H1 (cell line): ENCODE measurements around the gene NXN. TPM values are rescaled to one million over a fixed set of nuclear protein-coding genes. Genes with fewer than 3 reads are reported as not detected.

Source experiments
- CTCF ChIA-PET: fragments of 300-600 bp; sonication (Branson Sonifier 250); formaldehyde crosslinking; loops from one replicate; lab custom pipeline; 2021; ENCODE audit not compliant: partially characterized antibody; lab: Charles Lee
- POLR2A ChIA-PET: fragments of 300-600 bp; sonication (Branson Sonifier 250); formaldehyde crosslinking; loops from one replicate; lab custom pipeline; 2021; ENCODE audit warnings: inconsistent platforms; ENCODE audit not compliant: partially characterized antibody; lab: Charles Lee
- DNase-seq, 2 experiments: peaks; one replicate each; pipeline versions ENCODE4 v3.0.0 to v3.0.0-alpha.2; 2010 to 2022; ENCODE audit warnings: low spot score in 2 of 2, low read depth in 1 of 2, mixed read lengths in 1 of 2
- FAIRE-seq: peaks from 2 replicates; lab custom pipeline; 2011; peaks lifted over from hg19 to GRCh38; lab: Jason Lieb, UNC
- H2AFZ ChIP-seq: 2 replicates; pipeline ENCODE4 v1.8.1; 2012; ENCODE audit warnings: low read length, inconsistent platforms
- H2AK5ac ChIP-seq: 2 replicates; pipeline ENCODE4 v1.6.1; 2013; ENCODE audit warnings: low read depth, low read length
- H2BK120ac ChIP-seq: replicated peaks from 2 replicates; pipeline ENCODE3; 2013; ENCODE audit warnings: low read depth, low read length, inconsistent platforms
- H2BK12ac ChIP-seq: 2 replicates; pipeline ENCODE4 v1.6.1; 2013; ENCODE audit warnings: low read depth, low read length
- H2BK15ac ChIP-seq: 2 replicates; pipeline ENCODE4 v1.6.1; 2013; ENCODE audit warnings: low read length
- H2BK20ac ChIP-seq: 2 replicates; pipeline ENCODE4 v1.6.1; 2013; ENCODE audit warnings: low read length
- H2BK5ac ChIP-seq: 2 replicates; pipeline ENCODE4 v1.6.1; 2013; ENCODE audit warnings: low read depth, low read length
- H3K14ac ChIP-seq: 2 replicates; pipeline ENCODE4 v1.6.1; 2013; ENCODE audit warnings: inconsistent platforms; ENCODE audit not compliant: insufficient read length
- H3K18ac ChIP-seq: 2 replicates; pipeline ENCODE4 v1.6.1; 2013; ENCODE audit warnings: low read length; ENCODE audit errors: extremely low read depth
- H3K23ac ChIP-seq: 2 replicates; pipeline ENCODE4 v1.6.1; 2013; ENCODE audit warnings: inconsistent platforms; ENCODE audit not compliant: insufficient read length
- H3K23me2 ChIP-seq: 2 replicates; pipeline ENCODE4 v1.6.1; 2013; ENCODE audit warnings: low read depth, low read length
- H3K27ac ChIP-seq: 2 replicates; pipeline ENCODE4 v1.6.1; 2011; ENCODE audit warnings: low read depth, low read length, inconsistent platforms
- H3K27me3 ChIP-seq, 4 experiments: replicated peaks in 1 of 4; 1 replicate in 1 of 4; 2 replicates in 3 of 4; pipeline versions ENCODE4 v1.6.1 to v1.8.1; 2011 to 2013; ENCODE audit warnings: low read length in 3 of 4, mild to moderate bottlenecking in 3 of 4, inconsistent platforms in 2 of 4, mixed read lengths in 2 of 4, moderate library complexity in 1 of 4; ENCODE audit not compliant: control insufficient read depth in 3 of 4, insufficient read depth in 3 of 4; ENCODE audit errors: extremely low read depth in 1 of 4
- H3K36me3 ChIP-seq, 4 experiments: 2 replicates each; pipeline versions ENCODE4 v1.6.1 to v1.8.1; 2011 to 2013; ENCODE audit warnings: mild to moderate bottlenecking in 4 of 4, low read length in 3 of 4, moderate library complexity in 2 of 4, control low read depth in 1 of 4, inconsistent platforms in 1 of 4; ENCODE audit not compliant: insufficient read depth in 4 of 4, control insufficient read depth in 2 of 4
- H3K4ac ChIP-seq: replicated peaks from 2 replicates; pipeline ENCODE3; 2013; ENCODE audit warnings: low read length, low read depth, mixed read lengths, inconsistent platforms; ENCODE audit not compliant: insufficient read length
- H3K4me1 ChIP-seq, 4 experiments: replicated peaks in 1 of 4; 1 replicate in 1 of 4; 2 replicates in 3 of 4; pipeline versions ENCODE4 v1.6.1 to v1.8.1; 2011 to 2013; ENCODE audit warnings: low read length in 3 of 4, inconsistent platforms in 2 of 4, mixed read lengths in 1 of 4; ENCODE audit not compliant: insufficient read depth in 4 of 4, control insufficient read depth in 3 of 4
- H3K4me2 ChIP-seq, 2 experiments: 2 replicates each; pipeline versions ENCODE4 v1.6.1 to v1.8.1; 2011 to 2013; ENCODE audit warnings: low read depth in 2 of 2, low read length in 2 of 2, control low read depth in 1 of 2, inconsistent platforms in 1 of 2, mild to moderate bottlenecking in 1 of 2; ENCODE audit not compliant: insufficient read depth in 1 of 2
- H3K4me3 ChIP-seq, 4 experiments: fragments of 200-600, 300-600 bp in 1 of 4; sonication (generic), shearing (Covaris generic), sonication (Bioruptor Twin) in 1 of 4; 2 replicates each; pipeline versions ENCODE4 v1.5.1 to v1.8.1; 2011 to 2016; ENCODE audit warnings: low read length in 4 of 4, low read depth in 3 of 4, control low read depth in 2 of 4, inconsistent platforms in 2 of 4, mild to moderate bottlenecking in 2 of 4, mixed read lengths in 1 of 4, moderate library complexity in 1 of 4; ENCODE audit not compliant: insufficient read depth in 2 of 4; ENCODE audit errors: extremely low read depth in 1 of 4
- H3K56ac ChIP-seq: replicated peaks from 2 replicates; pipeline ENCODE3; 2013; ENCODE audit warnings: low read depth, mild to moderate bottlenecking, mixed read lengths, low read length, inconsistent platforms; ENCODE audit not compliant: insufficient read length
- H3K79me1 ChIP-seq: 2 replicates; pipeline ENCODE4 v1.6.1; 2013; ENCODE audit warnings: low read depth, low read length, control low read depth
- H3K79me2 ChIP-seq, 2 experiments: 2 replicates each; pipeline versions ENCODE4 v1.6.1 to v1.8.1; 2012 to 2013; ENCODE audit warnings: low read length in 2 of 2, mild to moderate bottlenecking in 2 of 2, inconsistent platforms in 1 of 2; ENCODE audit not compliant: insufficient read depth in 2 of 2, control insufficient read depth in 1 of 2
- H3K9ac ChIP-seq, 4 experiments: replicated peaks in 1 of 4; 1 replicate in 1 of 4; 2 replicates in 3 of 4; pipeline versions ENCODE4 v1.6.1 to v1.8.1; 2011 to 2013; ENCODE audit warnings: low read depth in 3 of 4, low read length in 3 of 4, control low read depth in 2 of 4, mild to moderate bottlenecking in 2 of 4, moderate library complexity in 2 of 4, inconsistent platforms in 1 of 4; ENCODE audit errors: extremely low read depth in 1 of 4
- H3K9me3 ChIP-seq, 2 experiments: 2 replicates each; pipeline versions ENCODE4 v1.6.1 to v1.8.1; 2012 to 2013; ENCODE audit warnings: mild to moderate bottlenecking in 2 of 2, moderate library complexity in 2 of 2, control low read depth in 1 of 2, inconsistent platforms in 1 of 2, low read depth in 1 of 2, low read length in 1 of 2, mixed read lengths in 1 of 2; ENCODE audit not compliant: insufficient read depth in 2 of 2
- H4K20me1 ChIP-seq, 2 experiments: replicated peaks in 1 of 2; 2 replicates each; pipeline versions ENCODE3 to v1.8.1; 2011 to 2013; ENCODE audit warnings: inconsistent platforms in 2 of 2, low read length in 2 of 2, mild to moderate bottlenecking in 1 of 2; ENCODE audit not compliant: insufficient read depth in 2 of 2, control insufficient read depth in 1 of 2
- H4K5ac ChIP-seq: 2 replicates; pipeline ENCODE4 v1.6.1; 2013; ENCODE audit warnings: low read length, low read depth, mixed read lengths, inconsistent platforms; ENCODE audit not compliant: insufficient read length
- H4K8ac ChIP-seq: 2 replicates; pipeline ENCODE4 v1.8.0; 2013; ENCODE audit warnings: mild to moderate bottlenecking, moderate library complexity, low read length, inconsistent platforms; ENCODE audit not compliant: insufficient read depth; ENCODE audit errors: extremely low read depth
- H4K91ac ChIP-seq: replicated peaks from 2 replicates; pipeline ENCODE3; 2013; ENCODE audit warnings: low read length, mixed read lengths, inconsistent platforms; ENCODE audit not compliant: insufficient read length
- CBX5 ChIP-seq: fragments of 300-800, 300-1000 bp; sonication (generic); IDR thresholded peaks from 2 replicates; pipeline ENCODE4 v1.7.1; 2016; ENCODE audit warnings: antibody characterized with exemption, low read length, low read depth
- CHD1 ChIP-seq: IDR thresholded peaks from 2 replicates; pipeline ENCODE4 v1.6.1; 2012; ENCODE audit warnings: low read depth, low read length, improper control_type of control experiment
- E2F6 ChIP-seq: IDR thresholded peaks from 2 replicates; pipeline ENCODE4 v1.6.1; 2012; ENCODE audit warnings: inconsistent platforms
- FOSL1 ChIP-seq: IDR thresholded peaks from 2 replicates; pipeline ENCODE4 v1.6.1; 2011; ENCODE audit warnings: mild to moderate bottlenecking, low read depth, low read length, moderate library complexity; ENCODE audit not compliant: insufficient read depth
- MAX ChIP-seq: IDR thresholded peaks from 2 replicates; pipeline ENCODE4 v1.6.1; 2012; ENCODE audit warnings: inconsistent platforms
- POU5F1 ChIP-seq: IDR thresholded peaks from 2 replicates; pipeline ENCODE4 v1.6.1; 2011; ENCODE audit warnings: low read depth, mild to moderate bottlenecking, low read length, moderate library complexity
- SAP30 ChIP-seq: fragments of 300-600 bp; sonication (generic); IDR thresholded peaks from 2 replicates; pipeline ENCODE4 v1.7.1; 2012; ENCODE audit warnings: low read length, moderate library complexity, mild to moderate bottlenecking, inconsistent platforms; ENCODE audit not compliant: insufficient read depth, insufficient replicate concordance
- SIN3A ChIP-seq, 2 experiments: IDR thresholded peaks in 1 of 2; conservative IDR thresholded peaks in 1 of 2; 2 replicates each; pipeline ENCODE4 v1.6.1; 2011 to 2012; ENCODE audit warnings: low read length in 2 of 2, improper control_type of control experiment in 1 of 2, low read depth in 1 of 2, mild to moderate bottlenecking in 1 of 2
- USF2 ChIP-seq: IDR thresholded peaks from 2 replicates; pipeline ENCODE4 v1.6.1; 2011; ENCODE audit warnings: low read length, improper control_type of control experiment
- WGBS, 2 experiments: shearing (Covaris generic) in 1 of 2; methylation state at CpG; one replicate each; pipeline versions ENCODE4 v1.1.6 to v1.1.7; 2013 to 2015; ENCODE audit warnings: low lambda C conversion rate in 2 of 2, mixed read lengths in 2 of 2, inconsistent platforms in 1 of 2, low coverage in 1 of 2, missing lambda C conversion rate in 1 of 2; ENCODE audit not compliant: insufficient replicate concordance in 2 of 2, insufficient coverage in 1 of 2, insufficient read length in 1 of 2; ENCODE audit errors: extremely low coverage in 1 of 2, missing lambda C conversion rate in 1 of 2; 5-methylcytosine and 5-hydroxymethylcytosine counted together
- polyA plus RNA-seq, 7 experiments: library from polyadenylated mRNA; depleted of rRNA in 3 of 7; stranded (reverse) in 5 of 7; unstranded in 2 of 7; fragments of >200 nt in 5 of 7; fragments of 200-250 nt in 2 of 7; gene quantifications; 1 replicate in 5 of 7; 2 replicates in 1 of 7; 4 replicates in 1 of 7; pipeline versions ENCODE4 v1.2.1 to v1.2.3, GENCODE V29; 2011 to 2013; ENCODE audit warnings: missing spikeins in 2 of 7, mixed read lengths in 2 of 7
- total RNA-seq: library from RNA; stranded (reverse); fragmentation: NEBNext Ultra II Directional; extraction: Animal tissue kit (Norgen Biotek cat#: 25700); gene quantifications from 2 replicates; pipeline ENCODE4 v1.2.1, GENCODE V29; 2021

Gene NXN
- total and polyA plus RNA-seq, 2 of the 8 experiments (the other 6 are each of a cell fraction or from before 2014, with no cell fraction given) = 94.1 to 107 TPM

- Histone ChIP-seq H2AK5ac (no peak overlapping the region), H3K27me3 (no peaks in the 10 kb centered on the region), H2BK120ac (no peak overlapping the region), H4K8ac (peak overlapping the region; percentile 93), H2AFZ (peak overlapping the region; percentile 13), H3K4ac (no peak overlapping the region), H3K79me1 (peaks cover 13% of the 10 kb centered on the region), H2BK20ac (no peak overlapping the region), H3K36me3 (peaks cover 0 to 21% (median 13%) of the 10 kb centered on the region in 4 experiments; a peak in 6 of 8 replicates), H3K14ac (no peak overlapping the region), H3K56ac (peak overlapping the region; percentile 27), H3K79me2 (peaks cover 3 to 35% of the 10 kb centered on the region in 2 experiments; a peak in 3 of 4 replicates), H3K18ac (peak overlapping the region; percentile 20), H3K23ac (no peak overlapping the region), H3K27ac (peak overlapping the region; percentile 27; the same call in 1 of the 2 replicates), H3K9ac (peak overlapping the region; percentile 23 to 62 (median 58); a peak in 6 of 7 replicates), H4K20me1 (peaks cover 0 to 7% of the 10 kb centered on the region in 2 experiments), H3K4me3 (peak overlapping the region; percentile 35 to 88 (median 59)), H3K9me3 (peaks cover 4 to 7% of the 10 kb centered on the region in 2 experiments; a peak in 2 of 4 replicates), H2BK15ac (no peak overlapping the region), H3K23me2 (peaks cover 11% of the 10 kb centered on the region), H4K5ac (peak overlapping the region; percentile 3), H2BK12ac (peak overlapping the region; percentile 13; the same call in 1 of the 2 replicates), H3K4me2 (peak overlapping the region; percentile 84 to 96), H2BK5ac (peak overlapping the region; percentile 1; the same call in 1 of the 2 replicates), H4K91ac (peak overlapping the region; percentile 20), H3K4me1 (peaks cover 2 to 11% (median 7%) of the 10 kb centered on the region in 4 experiments; a peak in 6 of 7 replicates)
- 55% methylated on average over 37 of the region's 43 CpGs; no CpG with 5 or more reads in 1 of the 2 experiments for WGBS, 2 experiments
- POLR2A ChIA-PET = interaction anchor here (0.7 to 5.1 kb wide), 7 partner anchors 15 to 244 kb away, joined by 3 to 44 read pairs (median 3); partner anchors contain the start of genes GLOD4, MRM3 and TIMM22
- FAIRE-seq (no peak), DNase-seq (no peak)
- CTCF ChIA-PET = interaction anchor here (1.2 to 1.5 kb wide), 5 partner anchors 20 to 244 kb away, joined by 3 to 5 read pairs (median 3); partner anchors contain the start of genes NXN and TIMM22
- peak; percentile 85 for TF ChIP-seq MAX
- TF ChIP-seq USF2 = no peak
- TF ChIP-seq POU5F1 = no peak
- TF ChIP-seq CHD1 = no peak
- no peak for TF ChIP-seq SIN3A (conservative IDR thresholded peaks at IDR 0.05 in 1 of 2, IDR thresholded peaks at IDR 0.05 in 1 of 2; ENCODE audit: low read depth in 1 of 2, low read length in 2 of 2)
- no peak for TF ChIP-seq CBX5
- TF ChIP-seq E2F6 = peak; percentile 77
- TF ChIP-seq FOSL1 = no peak
- no peak for TF ChIP-seq SAP30
These were observed 226.9 kb downstream of the NXN start for GRCh38 chr17:752620-753219.
